HG03521 (cell line): Measurements from ENCODE around the gene SLFN13.
"Not testable (repeated sequence)": the region's sequence is repeated elsewhere in the genome, so short reads cannot be mapped to it uniquely, and the experiment has no call there.

ENCODE experiments used
- ATAC-seq: cut with Tn5 transposase; IDR thresholded peaks from one replicate; pipeline ENCODE4 v1.9.1; 2021; ENCODE audit warnings: mild to moderate bottlenecking, moderate library complexity; ENCODE audit not compliant: unreplicated experiment

SLFN13 gene, protein sequence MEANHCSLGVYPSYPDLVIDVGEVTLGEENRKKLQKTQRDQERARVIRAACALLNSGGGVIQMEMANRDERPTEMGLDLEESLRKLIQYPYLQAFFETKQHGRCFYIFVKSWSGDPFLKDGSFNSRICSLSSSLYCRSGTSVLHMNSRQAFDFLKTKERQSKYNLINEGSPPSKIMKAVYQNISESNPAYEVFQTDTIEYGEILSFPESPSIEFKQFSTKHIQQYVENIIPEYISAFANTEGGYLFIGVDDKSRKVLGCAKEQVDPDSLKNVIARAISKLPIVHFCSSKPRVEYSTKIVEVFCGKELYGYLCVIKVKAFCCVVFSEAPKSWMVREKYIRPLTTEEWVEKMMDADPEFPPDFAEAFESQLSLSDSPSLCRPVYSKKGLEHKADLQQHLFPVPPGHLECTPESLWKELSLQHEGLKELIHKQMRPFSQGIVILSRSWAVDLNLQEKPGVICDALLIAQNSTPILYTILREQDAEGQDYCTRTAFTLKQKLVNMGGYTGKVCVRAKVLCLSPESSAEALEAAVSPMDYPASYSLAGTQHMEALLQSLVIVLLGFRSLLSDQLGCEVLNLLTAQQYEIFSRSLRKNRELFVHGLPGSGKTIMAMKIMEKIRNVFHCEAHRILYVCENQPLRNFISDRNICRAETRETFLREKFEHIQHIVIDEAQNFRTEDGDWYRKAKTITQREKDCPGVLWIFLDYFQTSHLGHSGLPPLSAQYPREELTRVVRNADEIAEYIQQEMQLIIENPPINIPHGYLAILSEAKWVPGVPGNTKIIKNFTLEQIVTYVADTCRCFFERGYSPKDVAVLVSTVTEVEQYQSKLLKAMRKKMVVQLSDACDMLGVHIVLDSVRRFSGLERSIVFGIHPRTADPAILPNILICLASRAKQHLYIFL

GRCh38 chr17:35448214-35448898 lies at the start of gene SLFN13:
Gene SLFN13 (minus strand): TSS chr17:35448766. CDS start chr17:35445680, 3,086 bp downstream.
- ATAC-seq = peak; percentile 59

DNA sequence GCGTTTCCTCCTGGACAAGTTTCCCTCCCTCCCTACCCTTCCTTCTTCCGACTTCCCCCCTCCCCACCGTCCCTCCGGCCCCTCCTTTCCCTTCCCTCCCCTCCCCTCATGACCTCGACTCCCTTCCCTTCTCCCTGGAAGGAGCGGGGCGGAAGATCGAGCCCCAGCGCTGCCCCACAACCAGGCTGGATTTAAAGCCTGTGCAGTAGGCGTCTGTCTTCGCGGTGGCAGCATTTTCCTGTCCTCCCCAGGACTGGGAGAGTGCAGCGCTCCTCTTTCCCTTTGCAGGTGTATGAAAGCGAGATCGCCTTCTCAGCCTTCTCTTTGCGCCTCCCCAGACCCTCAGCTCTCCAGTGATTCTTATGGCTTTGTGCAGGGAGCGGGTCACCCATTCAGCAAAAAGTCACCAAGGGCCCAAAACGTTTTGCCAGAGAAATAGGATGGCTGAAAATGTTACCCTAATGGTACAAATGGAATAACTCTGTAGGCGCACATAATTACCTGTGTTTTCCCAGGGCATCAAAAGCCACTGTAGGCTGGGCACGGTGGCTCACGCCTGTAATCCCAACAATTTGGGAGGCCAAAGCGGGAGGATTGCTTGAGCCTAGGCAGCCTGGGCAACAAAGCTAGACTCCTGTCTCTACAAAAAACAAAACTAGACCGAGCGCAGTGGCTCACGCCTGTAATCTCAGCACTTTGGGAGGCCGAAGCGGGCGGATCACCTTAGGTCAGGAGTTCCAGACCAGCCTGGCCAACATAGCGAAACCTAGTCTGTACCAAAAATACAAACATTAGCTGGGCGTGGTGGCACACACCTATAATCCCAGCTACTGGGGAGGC lies 48.1 kb upstream of the SLFN13 start:
- ATAC-seq = no peak

DNA sequence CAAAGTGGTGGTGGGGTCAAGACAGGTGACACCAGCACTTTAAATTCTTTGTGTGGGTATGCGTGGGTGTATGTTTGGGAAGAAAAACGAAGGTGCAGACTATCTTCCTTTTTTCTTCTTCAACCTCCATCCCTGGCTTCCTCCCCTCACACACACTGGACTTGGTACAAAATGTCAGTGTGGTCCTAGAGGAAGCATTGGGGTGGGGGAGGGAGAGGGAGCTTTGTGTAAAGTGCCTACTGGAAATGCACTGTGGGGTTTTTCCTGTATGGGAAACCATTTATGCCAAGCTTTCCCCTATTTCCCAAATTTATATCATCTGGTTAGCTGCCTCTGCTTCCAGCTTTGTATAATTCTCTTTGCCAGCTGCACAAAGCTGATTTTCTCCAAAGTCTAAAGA lies 44.5 kb upstream of the SLFN13 start:
- ATAC-seq = no peak

DNA sequence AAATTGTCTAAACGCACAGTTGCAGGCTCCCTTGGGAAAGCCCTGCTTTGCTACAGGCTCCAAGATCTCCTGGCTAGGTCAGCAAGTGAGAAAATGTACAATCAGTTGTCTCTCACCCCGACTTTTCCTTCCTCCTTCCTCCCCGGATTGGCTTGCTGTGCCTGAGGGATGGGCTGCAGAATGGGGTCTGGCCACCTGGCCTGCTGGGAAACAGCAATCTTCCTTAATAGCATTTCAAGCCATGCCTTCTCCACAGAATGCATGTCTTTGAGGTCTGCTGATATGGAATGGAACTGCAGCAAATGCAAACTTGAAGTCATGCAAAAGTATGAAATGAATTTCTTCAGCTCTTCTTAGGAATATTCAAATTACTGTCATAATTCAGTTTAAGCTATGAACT lies 42.9 kb upstream of the SLFN13 start:
- no peak for ATAC-seq

GRCh38 chr17:35489944-35490343 lies 41.4 kb upstream of the SLFN13 start:
- ATAC-seq = no peak

DNA sequence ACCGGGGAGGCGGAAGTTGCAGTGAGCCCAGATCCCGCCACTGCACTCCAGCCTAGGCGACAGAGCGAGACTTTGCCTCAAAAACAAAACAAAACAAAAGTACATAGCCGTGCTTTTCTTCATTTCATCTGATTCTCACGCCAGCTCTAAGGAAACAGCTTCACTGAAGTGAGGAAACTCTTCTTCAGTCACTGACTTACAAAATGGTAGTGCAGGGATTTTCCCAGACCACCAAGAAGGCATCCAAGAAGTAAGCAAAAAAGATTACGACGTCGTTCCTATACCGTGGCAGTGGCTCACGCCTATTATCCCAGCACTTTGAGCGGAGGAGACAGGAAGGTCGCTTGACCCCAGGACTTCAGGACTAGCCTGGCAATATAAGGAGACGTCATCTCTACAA lies 40.4 kb upstream of the SLFN13 start:
- no peak for ATAC-seq

GRCh38 chr17:35486920-35487732 lies 38.6 kb upstream of the SLFN13 start:
- ATAC-seq = peak; percentile 51

DNA sequence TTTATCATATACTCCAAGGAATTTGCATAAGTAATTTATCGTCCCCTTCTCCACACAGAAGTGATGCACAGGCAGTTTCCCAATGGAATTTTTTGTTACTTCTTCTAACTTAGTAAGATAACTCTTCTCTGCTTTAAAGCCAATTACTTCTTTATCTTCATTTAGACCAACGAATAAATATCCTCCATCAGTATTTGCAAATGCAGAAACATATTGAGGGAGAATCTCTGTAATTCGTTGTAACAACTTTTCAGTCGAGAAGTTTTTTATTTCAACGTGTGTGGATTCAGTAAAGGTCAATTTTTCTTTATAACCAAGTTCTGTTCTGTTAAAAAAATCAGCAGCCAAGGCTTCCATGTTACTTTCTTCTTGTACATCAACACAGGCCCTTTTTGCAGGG lies 30.7 kb upstream of the SLFN13 start:
- no peak for ATAC-seq

- no peak for ATAC-seq
Measured at GRCh38 chr17:35477248-35477647, 28.7 kb upstream of the SLFN13 start.

DNA sequence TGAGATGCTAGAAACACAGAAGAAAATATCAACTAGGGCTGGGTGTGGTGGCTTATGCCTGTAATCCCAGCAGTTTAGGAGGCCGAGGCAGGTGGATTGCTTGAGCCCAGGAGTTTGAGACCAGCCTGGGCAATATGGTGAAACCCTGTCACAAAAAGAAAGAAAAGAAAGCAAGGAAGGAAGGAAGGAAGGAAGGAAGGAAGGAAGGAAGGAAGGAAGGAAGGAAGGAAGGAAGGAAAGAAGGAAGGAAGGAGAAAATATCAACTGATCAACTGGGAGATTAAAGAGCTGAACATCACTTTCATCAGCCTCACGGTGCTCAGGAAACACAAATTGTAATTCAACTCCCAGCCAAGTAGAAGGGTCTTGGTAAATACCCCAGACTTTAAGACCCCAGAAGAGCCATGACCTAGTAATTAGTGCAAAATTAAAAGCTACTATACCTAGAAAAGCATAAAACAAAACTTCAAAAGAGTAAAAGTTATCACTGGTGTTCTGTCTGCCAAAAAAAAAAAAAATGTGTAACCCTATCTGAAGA lies 27.8 kb upstream of the SLFN13 start:
- ATAC-seq = no peak

DNA sequence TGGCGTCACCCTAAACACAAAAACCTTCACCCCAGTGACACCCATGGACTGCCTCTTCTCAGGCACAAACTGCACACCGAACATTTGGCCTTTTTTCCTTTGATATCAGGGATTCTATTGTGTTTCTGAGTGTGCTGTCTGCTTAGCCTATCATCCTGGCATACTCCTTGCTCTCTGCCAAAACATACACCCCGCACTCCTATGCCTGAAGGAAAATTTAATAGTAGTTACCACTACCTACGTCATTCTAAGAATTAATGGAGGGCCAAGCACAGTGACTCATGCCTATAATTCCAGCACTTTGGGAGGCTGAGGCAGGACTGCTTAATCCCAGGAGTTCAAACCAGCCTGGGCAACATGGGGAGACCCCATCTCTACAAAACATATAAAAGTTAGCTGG lies 19.9 kb upstream of the SLFN13 start:
- ATAC-seq = no peak

- no peak for ATAC-seq
Measured at GRCh38 chr17:35467824-35468223, 19.3 kb upstream of the SLFN13 start.

DNA sequence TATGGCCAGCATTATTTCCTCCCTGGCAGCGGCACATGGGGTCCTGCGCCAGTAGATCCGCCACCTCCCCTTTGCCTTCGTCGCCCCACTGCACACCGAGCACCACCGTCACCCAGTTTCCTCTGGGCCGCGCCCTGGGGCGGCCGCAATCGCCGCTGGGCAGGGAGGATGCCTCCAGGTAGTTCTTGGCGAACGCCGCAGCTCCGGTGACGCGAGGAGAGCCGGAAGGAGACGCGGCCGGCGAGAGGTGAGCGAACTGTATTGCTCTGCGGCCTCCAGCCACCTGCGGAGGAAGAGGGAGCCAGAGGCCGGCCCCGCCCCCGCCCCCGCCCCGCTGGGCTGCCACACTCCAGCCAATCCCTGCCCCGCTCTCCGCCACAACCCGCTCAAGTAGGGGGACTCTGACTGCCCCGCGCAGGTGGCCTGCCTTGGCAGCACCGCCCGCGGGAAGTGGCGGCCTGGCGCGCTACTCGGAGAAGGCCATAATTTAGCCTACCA lies 11.8 kb upstream of the SLFN13 start:
- peak; percentile 86 for ATAC-seq

DNA sequence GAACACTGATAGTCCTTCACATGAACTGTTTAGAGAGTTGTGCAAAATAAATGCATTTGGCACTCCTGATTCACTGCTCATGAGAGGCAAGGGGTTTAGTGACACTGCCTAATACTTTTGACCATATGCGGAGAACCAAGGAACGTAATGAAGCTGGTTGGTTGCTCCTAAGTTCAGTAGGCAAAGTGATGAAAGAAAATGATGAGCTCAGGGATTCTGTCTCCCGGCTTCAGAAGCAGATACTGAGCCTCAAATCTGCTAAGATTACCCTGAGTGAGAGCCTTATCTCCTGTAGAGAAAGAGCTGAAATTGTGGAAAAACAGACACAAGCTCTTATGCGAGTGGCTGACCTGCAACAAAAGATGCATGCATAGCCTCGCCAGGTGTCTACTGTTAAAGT lies 5.5 kb upstream of the SLFN13 start:
- ATAC-seq = not testable (repeated sequence)

GRCh38 chr17:35453171-35453570 lies 4.6 kb upstream of the SLFN13 start:
- no peak for ATAC-seq

GRCh38 chr17:35449371-35449931 lies 885 bp upstream of the SLFN13 start:
- no peak for ATAC-seq

- no peak for ATAC-seq
Measured at GRCh38 chr17:35448899-35449227, 297 bp upstream of the SLFN13 start.

DNA sequence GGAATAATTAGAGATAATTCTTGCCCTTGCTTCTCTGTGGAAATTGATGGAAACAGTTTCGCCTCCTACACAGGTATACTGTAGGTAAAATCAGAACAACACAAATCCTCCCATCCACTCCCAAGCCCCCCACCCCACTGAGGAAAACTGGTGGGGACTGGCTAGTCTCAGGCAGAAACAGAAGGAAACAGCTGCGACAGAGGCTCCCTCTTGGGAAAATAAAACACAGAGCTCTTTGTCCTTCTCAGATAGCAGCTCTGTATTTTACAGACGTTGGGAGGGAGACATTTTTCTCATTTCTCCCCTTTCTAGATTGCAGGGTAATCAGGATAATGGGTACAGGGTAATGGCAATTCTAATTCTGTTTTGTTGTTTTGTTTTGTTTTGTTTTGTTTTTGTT lies 1.1 kb downstream of the SLFN13 start:
- no peak for ATAC-seq

DNA sequence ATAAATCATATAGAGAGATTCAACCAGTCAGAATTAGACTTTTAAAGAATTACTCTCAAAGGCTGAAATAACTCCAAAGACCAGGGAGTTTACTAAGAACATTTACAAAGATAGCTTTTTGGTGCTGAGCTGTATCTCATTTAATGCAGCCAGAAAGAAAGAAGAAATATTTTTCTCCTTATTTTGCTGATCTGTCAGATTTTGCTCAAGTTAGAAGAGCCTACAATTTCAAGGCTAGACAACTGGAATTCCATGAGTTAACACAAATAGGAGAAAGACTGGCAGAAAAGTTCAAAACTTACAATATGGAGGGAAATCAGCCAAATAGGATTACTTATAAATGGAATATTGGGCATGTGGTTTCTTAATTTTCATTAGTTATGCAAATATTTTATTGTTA lies 10.1 kb downstream of the SLFN13 start:
- ATAC-seq = no peak
